Neural cell (in vitro differentiated cells): Measurements from ENCODE around the gene STK38. TPM values are rescaled to one million over a fixed set of nuclear protein-coding genes. Genes with fewer than 3 reads are reported as not detected.
"Not testable (repeated sequence)": the region's sequence is repeated elsewhere in the genome, so short reads cannot be mapped to it uniquely, and the experiment has no call there.

Experiments
- H2AFZ ChIP-seq: fragments of 200-600, 300-800 bp; sonication (generic), shearing (Covaris generic); 2 replicates; pipeline ENCODE4 v1.6.0; 2014; ENCODE audit warnings: low read depth, mild to moderate bottlenecking, antibody characterized with exemption, low read length, moderate library complexity
- H3F3A ChIP-seq: fragments of 200-600 bp; shearing (Covaris generic); 2 replicates; pipeline ENCODE4 v1.6.1; 2016; ENCODE audit warnings: mild to moderate bottlenecking, moderate library complexity, mixed read lengths, antibody characterized with exemption, low read length; ENCODE audit not compliant: insufficient read depth, poor library complexity, severe bottlenecking
- H3K27ac ChIP-seq: fragments of 200-600, 300-800 bp; sonication (generic), shearing (Covaris generic); 2 replicates; pipeline ENCODE4 v1.5.1; 2014; ENCODE audit warnings: mild to moderate bottlenecking, low read length, moderate library complexity
- H3K27me3 ChIP-seq: fragments of 300-800, 200-600 bp; sonication (generic), shearing (Covaris generic); 2 replicates; pipeline ENCODE4 v1.6.0; 2014; ENCODE audit warnings: mild to moderate bottlenecking, low read depth, low read length, moderate library complexity; ENCODE audit not compliant: insufficient read depth
- H3K36me3 ChIP-seq: fragments of 300-800, 200-600 bp; sonication (generic), shearing (Covaris generic); 2 replicates; pipeline ENCODE4 v1.5.1; 2014; ENCODE audit warnings: mild to moderate bottlenecking, antibody characterized with exemption, low read length, moderate library complexity; ENCODE audit not compliant: insufficient read depth
- H3K4me2 ChIP-seq: fragments of 300-800, 200-600 bp; sonication (generic), shearing (Covaris generic); 2 replicates; pipeline ENCODE4 v1.6.0; 2014; ENCODE audit warnings: mild to moderate bottlenecking, low read length
- H3K4me3 ChIP-seq: fragments of 300-800, 200-600 bp; sonication (generic), shearing (Covaris generic); 2 replicates; pipeline ENCODE4 v1.5.1; 2014; ENCODE audit warnings: mild to moderate bottlenecking, low read length, moderate library complexity
- H3K79me2 ChIP-seq: fragments of 200-600 bp; shearing (Covaris generic); replicated peaks from 2 replicates; pipeline ENCODE4 v1.6.0; 2014; ENCODE audit warnings: mild to moderate bottlenecking, low read length, moderate library complexity; ENCODE audit not compliant: insufficient read depth
- H3K9ac ChIP-seq: fragments of 300-800, 200-600 bp; sonication (generic), shearing (Covaris generic); 2 replicates; pipeline ENCODE4 v1.6.1; 2016; ENCODE audit warnings: mild to moderate bottlenecking, low read length, mixed read lengths
- H3K9me2 ChIP-seq: fragments of 200-600 bp; shearing (Covaris generic); 2 replicates; pipeline ENCODE4 v1.6.1; 2016; ENCODE audit warnings: mild to moderate bottlenecking, low read length, mixed read lengths; ENCODE audit not compliant: insufficient read depth
- H3K9me3 ChIP-seq: fragments of 200-600, 300-800 bp; sonication (generic), shearing (Covaris generic); 2 replicates; pipeline ENCODE4 v1.6.1; 2016; ENCODE audit warnings: mild to moderate bottlenecking, mixed run types, low read length, moderate library complexity, mixed read lengths
- H4K20me1 ChIP-seq: fragments of 200-600 bp; shearing (Covaris generic); 2 replicates; pipeline ENCODE4 v1.6.1; 2016; ENCODE audit warnings: mild to moderate bottlenecking, mixed run types; ENCODE audit not compliant: insufficient read depth
- EP300 ChIP-seq: fragments of 450-650 bp; conservative IDR thresholded peaks from 2 replicates; pipeline ENCODE4 v1.6.1; 2014; ENCODE audit warnings: antibody characterized with exemption, mild to moderate bottlenecking, moderate library complexity; ENCODE audit not compliant: poor library complexity, severe bottlenecking
- EZH2 ChIP-seq: fragments of 200-600, 300-800 bp; shearing (Covaris generic), sonication (generic); IDR thresholded peaks from 2 replicates; pipeline ENCODE4 v1.6.1; 2014; ENCODE audit warnings: antibody characterized with exemption, low read length, borderline replicate concordance, mild to moderate bottlenecking; ENCODE audit not compliant: insufficient read depth, poor library complexity, severe bottlenecking
- MXI1 ChIP-seq: fragments of 450-650 bp; conservative IDR thresholded peaks from 2 replicates; pipeline ENCODE4 v1.6.1; 2014; ENCODE audit warnings: antibody characterized with exemption, mild to moderate bottlenecking; ENCODE audit not compliant: poor library complexity, severe bottlenecking
- POLR2AphosphoS5 ChIP-seq: IDR thresholded peaks from 2 replicates; pipeline ENCODE4 v1.6.1; 2012
- RAD21 ChIP-seq: fragments of 450-650 bp; conservative IDR thresholded peaks from 2 replicates; pipeline ENCODE4 v1.6.1; 2014; ENCODE audit warnings: antibody characterized with exemption, mild to moderate bottlenecking, moderate library complexity
- SMC3 ChIP-seq: fragments of 450-650 bp; conservative IDR thresholded peaks from 2 replicates; pipeline ENCODE4 v1.6.1; 2014; ENCODE audit warnings: antibody characterized with exemption, mild to moderate bottlenecking, moderate library complexity; ENCODE audit not compliant: poor library complexity
- TAF1 ChIP-seq: IDR thresholded peaks from 2 replicates; pipeline ENCODE4 v1.6.1; 2012; ENCODE audit warnings: low read depth
- polyA plus RNA-seq: library from polyadenylated mRNA; depleted of rRNA; stranded (reverse); fragments of >200 nt; gene quantifications from 2 replicates; pipeline ENCODE4 v1.2.3, GENCODE V29; 2014
- TF ChIP-seq, protein P1 (sequence below): IDR thresholded peaks from 2 replicates; pipeline ENCODE4 v1.6.1; 2012; ENCODE audit warnings: borderline replicate concordance
- TF ChIP-seq, protein P2 (sequence below): fragments of 450-650 bp; IDR thresholded peaks from 2 replicates; pipeline ENCODE4 v1.5.1; 2014; ENCODE audit warnings: antibody characterized with exemption, mild to moderate bottlenecking, moderate library complexity; ENCODE audit not compliant: poor library complexity, severe bottlenecking

Gene STK38
- polyA plus RNA-seq, 1 donor from 2014 or later: 58.7 TPM

DNA sequence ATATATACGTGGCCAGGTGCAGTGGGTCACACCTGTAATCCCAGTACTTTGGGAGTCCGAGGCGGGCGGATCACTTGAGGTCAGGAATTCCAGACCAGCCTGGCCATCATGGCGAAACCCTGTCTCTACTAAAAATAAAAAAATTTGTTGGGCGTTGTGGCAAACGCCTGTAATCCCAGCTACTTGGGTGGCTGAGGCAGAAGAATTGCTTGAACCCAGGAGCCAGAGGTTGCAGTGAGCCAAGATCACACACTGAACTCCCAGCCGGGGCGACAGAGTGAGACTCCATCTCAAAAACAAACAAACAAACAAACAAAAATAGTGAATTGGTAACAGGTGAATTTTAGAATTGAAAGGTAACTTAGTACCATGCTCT is 41.7 kb upstream of the STK38 start:
- not testable (repeated sequence) for H3K4me3 ChIP-seq, H3K27ac ChIP-seq

DNA sequence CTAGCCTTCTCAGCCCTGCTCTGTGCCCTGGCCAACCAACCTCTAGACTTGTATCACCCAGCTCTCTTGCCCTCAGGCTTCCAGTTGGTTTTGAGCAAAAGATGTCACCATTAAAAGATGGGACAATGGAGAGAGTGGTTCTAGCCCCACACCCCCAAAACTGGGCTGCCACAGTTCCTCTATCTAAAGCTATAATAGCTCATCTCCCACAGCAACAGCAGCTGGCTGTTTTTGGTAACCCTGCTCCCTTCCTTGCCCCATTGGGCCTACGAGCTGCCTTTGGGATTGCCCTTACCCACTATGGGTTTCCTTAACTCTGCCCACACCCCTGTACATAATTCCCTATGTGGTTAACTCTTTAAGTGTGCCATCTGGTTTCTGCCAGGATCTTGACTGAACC is 39.3 kb upstream of the STK38 start:
- Histone ChIP-seq H3K9ac (no peak overlapping the region), H3K9me3 (no peaks in the 10 kb centered on the region), H3K79me2 (no peaks in the 10 kb centered on the region), H3F3A (no peaks in the 10 kb centered on the region), H3K4me2 (no peak overlapping the region), H4K20me1 (no peaks in the 10 kb centered on the region), H2AFZ (no peak overlapping the region), H3K36me3 (no peaks in the 10 kb centered on the region), H3K27ac (no peak overlapping the region), H3K9me2 (no peaks in the 10 kb centered on the region), H3K4me3 (no peak overlapping the region), H3K27me3 (no peaks in the 10 kb centered on the region)
- TF ChIP-seq, protein P1, sequence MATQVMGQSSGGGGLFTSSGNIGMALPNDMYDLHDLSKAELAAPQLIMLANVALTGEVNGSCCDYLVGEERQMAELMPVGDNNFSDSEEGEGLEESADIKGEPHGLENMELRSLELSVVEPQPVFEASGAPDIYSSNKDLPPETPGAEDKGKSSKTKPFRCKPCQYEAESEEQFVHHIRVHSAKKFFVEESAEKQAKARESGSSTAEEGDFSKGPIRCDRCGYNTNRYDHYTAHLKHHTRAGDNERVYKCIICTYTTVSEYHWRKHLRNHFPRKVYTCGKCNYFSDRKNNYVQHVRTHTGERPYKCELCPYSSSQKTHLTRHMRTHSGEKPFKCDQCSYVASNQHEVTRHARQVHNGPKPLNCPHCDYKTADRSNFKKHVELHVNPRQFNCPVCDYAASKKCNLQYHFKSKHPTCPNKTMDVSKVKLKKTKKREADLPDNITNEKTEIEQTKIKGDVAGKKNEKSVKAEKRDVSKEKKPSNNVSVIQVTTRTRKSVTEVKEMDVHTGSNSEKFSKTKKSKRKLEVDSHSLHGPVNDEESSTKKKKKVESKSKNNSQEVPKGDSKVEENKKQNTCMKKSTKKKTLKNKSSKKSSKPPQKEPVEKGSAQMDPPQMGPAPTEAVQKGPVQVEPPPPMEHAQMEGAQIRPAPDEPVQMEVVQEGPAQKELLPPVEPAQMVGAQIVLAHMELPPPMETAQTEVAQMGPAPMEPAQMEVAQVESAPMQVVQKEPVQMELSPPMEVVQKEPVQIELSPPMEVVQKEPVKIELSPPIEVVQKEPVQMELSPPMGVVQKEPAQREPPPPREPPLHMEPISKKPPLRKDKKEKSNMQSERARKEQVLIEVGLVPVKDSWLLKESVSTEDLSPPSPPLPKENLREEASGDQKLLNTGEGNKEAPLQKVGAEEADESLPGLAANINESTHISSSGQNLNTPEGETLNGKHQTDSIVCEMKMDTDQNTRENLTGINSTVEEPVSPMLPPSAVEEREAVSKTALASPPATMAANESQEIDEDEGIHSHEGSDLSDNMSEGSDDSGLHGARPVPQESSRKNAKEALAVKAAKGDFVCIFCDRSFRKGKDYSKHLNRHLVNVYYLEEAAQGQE: no peak
- no peak for TF ChIP-seq TAF1
- TF ChIP-seq EZH2: no peak
- TF ChIP-seq POLR2AphosphoS5: no peak
- no peak for TF ChIP-seq EP300
- TF ChIP-seq, protein P2, sequence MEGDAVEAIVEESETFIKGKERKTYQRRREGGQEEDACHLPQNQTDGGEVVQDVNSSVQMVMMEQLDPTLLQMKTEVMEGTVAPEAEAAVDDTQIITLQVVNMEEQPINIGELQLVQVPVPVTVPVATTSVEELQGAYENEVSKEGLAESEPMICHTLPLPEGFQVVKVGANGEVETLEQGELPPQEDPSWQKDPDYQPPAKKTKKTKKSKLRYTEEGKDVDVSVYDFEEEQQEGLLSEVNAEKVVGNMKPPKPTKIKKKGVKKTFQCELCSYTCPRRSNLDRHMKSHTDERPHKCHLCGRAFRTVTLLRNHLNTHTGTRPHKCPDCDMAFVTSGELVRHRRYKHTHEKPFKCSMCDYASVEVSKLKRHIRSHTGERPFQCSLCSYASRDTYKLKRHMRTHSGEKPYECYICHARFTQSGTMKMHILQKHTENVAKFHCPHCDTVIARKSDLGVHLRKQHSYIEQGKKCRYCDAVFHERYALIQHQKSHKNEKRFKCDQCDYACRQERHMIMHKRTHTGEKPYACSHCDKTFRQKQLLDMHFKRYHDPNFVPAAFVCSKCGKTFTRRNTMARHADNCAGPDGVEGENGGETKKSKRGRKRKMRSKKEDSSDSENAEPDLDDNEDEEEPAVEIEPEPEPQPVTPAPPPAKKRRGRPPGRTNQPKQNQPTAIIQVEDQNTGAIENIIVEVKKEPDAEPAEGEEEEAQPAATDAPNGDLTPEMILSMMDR: no peak
- no peak for TF ChIP-seq RAD21
- no peak for TF ChIP-seq SMC3
- TF ChIP-seq MXI1: no peak

More for the DNA sequence above, 41.7 kb upstream of the STK38 start:
- not testable (repeated sequence) for H3K27me3 ChIP-seq, H3K9me2 ChIP-seq, H3K36me3 ChIP-seq, H3K4me2 ChIP-seq, H3K9ac ChIP-seq, H3F3A ChIP-seq, H3K9me3 ChIP-seq, H2AFZ ChIP-seq, H4K20me1 ChIP-seq, H3K79me2 ChIP-seq

DNA sequence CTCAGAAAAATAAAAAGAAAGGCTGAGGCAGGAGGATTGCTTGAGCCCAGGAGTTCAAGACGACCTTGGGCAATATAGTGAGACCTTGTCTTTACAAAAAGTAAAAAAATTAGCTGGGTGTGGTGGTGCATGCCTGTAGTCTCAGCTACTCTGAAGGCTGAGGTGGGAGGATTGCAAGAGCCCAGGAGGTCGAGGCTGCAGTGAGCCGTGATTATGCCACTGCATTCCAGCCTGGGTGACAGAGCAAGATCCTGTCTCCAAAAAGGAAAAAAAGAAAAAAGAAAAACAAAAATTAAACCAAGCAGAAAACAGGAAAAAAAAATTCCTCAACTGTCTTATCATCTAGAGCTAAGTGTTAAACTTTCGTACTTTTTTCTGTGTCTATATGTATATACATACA is 34.4 kb upstream of the STK38 start:
- Histone ChIP-seq H2AFZ (no peak overlapping the region), H3K9me2 (no peaks in the 10 kb centered on the region), H3K9ac (no peak overlapping the region), H3K27ac (no peak overlapping the region), H4K20me1 (no peaks in the 10 kb centered on the region), H3K79me2 (no peaks in the 10 kb centered on the region), H3K36me3 (no peaks in the 10 kb centered on the region), H3K4me2 (no peak overlapping the region), H3K9me3 (no peaks in the 10 kb centered on the region), H3K27me3 (no peaks in the 10 kb centered on the region), H3F3A (no peaks in the 10 kb centered on the region), H3K4me3 (no peak overlapping the region)
- TF ChIP-seq MXI1 (no peak), POLR2AphosphoS5 (no peak), SMC3 (no peak), EZH2 (no peak)
- TF ChIP-seq, protein P1: no peak
